GM21825 (cell line): ENCODE data around the gene DDX51.
"Not testable (repeated sequence)": the region's sequence is repeated elsewhere in the genome, so short reads cannot be mapped to it uniquely, and the experiment has no call there.

ENCODE experiments used
- ATAC-seq: cut with Tn5 transposase; IDR thresholded peaks from one replicate; pipeline ENCODE4 v1.9.1; 2021; ENCODE audit warnings: mild to moderate bottlenecking, moderate library complexity; ENCODE audit not compliant: unreplicated experiment

Gene DDX51

DNA sequence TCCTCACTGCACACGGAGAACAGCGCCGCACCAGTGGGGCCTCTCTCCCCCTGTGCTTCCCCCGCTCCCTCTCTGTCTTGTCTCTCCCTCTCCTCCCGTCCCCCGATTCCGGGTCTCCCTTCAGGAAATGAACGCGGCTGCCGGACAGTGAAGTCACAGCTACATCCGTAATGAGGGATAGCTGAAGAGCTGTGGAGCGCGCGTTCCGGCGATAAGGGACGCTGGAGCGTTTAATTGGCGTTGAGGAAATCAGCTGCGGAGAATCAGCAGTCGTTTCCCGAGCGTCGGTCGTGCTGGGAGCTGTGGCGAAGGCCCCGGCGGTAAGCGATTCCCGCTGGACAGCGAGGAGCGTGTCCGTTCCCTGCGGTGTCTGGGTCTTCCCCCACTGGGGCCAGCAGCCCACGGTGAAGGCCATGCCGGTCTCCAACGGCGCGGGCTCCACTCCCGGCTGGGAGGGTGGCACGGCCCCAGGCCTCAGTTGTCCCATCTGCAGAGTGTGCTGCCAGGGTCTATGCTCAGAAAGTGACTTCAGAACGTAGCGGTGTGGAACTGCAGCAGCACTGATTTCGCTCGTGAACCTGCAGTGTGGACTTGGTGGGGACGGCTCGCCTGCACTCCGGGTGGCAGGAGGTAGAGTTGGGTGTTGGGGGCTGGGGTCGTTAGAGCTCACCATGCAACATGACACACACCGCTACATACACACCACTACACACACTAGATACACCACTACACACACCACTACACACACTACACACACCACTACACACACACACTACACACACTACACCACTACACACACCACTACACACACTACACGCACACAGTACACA is 11.0 kb upstream of the DDX51 start:
- no peak for ATAC-seq

DNA sequence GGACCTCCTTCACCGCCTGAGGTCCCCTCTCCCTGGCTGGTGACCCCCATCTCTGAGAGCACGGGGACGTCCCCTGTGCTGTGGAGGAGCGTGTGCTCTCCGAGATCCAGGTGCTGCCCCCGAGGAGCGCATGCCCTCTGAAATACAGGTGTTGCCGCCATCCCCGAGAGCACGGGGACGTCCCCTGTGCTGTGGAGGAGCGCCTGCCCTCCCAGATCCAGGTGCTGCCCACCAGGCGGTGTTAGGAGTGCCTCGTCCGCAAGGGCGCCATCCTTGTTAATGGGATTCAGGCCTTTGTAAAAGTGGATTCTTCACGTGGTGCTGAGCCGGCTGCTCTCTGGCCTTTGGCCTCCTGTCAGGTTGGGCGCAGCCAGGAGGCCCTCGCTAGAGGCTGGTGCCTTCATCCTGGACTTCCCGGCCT is 10.2 kb upstream of the DDX51 start:
- no peak for ATAC-seq

GRCh38 chr12:132153501-132154340 is 9.6 kb upstream of the DDX51 start:
- peak; percentile 72 for ATAC-seq

DNA sequence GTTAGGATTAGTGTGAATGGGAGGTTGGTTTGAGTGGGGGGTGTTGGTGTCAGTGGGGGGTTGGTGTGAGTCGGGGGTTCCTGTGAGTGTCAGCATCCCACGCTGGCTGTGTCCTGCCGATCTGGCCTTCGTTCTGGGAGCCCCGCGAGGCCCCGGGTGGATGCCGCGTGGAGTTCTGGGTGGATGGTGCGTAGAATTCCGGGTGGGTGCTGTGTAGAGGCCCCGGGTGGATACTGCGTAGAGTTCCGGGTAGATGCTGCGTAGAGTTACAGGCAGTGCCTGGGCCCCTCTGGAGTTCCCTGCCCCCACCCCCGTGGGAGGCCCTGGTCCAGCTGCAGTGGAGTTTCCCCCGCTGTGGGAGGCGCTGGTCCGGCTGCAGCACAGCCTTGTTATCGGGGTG is 8.8 kb upstream of the DDX51 start:
- ATAC-seq: no peak

DNA sequence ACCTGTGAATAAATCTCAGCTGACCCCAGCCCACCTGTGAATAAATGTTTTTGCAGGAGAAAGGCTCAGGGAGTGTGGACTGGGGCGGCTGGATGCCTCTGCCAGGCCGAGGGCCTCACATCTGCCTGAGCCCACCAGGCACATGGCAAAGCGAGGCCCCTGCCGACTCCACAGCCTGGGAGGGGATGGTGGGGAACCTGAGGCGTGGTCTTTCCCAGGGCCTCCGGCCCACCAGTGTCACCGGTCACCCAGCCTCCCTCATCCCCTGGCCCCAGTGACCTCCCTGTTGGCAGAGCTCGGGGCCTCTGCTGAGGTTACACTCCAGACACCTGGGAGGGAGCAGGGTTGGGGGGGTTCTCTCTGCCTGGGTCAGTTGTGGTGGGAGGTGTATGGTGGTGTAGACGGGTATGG is 8.3 kb upstream of the DDX51 start:
- no peak for ATAC-seq

DNA sequence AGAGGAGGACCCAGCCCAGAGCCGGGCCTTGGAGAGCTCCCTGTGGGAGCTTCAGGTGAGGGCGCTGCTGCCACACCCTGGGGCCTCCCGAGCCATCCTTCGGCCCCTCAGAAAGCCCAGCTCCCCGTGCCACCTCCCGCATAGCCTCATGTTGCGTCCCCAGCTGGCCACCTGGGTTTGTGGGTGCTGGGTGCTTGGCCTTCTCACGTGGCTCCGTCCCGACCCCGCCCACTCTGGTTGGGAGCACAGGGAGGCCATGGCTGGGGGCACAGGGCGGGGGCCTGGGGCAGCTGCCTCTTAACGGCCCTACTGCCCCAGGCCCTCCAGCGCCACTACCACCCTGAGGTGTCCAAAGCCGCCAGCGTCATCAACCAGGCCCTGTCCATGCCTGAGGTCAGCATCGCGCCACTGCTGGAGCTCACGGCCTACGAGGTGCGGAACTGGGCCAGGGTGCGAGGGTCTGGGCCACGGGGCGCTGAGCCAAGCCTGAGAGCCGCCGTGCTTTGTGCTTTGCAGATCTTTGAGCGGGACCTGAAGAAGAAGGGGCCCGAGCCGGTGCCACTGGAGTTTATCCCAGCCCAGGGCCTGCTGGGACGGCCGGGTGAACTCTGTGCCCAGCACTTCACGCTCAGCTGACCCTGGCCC is 7.8 kb upstream of the DDX51 start:
- no peak for ATAC-seq

DNA sequence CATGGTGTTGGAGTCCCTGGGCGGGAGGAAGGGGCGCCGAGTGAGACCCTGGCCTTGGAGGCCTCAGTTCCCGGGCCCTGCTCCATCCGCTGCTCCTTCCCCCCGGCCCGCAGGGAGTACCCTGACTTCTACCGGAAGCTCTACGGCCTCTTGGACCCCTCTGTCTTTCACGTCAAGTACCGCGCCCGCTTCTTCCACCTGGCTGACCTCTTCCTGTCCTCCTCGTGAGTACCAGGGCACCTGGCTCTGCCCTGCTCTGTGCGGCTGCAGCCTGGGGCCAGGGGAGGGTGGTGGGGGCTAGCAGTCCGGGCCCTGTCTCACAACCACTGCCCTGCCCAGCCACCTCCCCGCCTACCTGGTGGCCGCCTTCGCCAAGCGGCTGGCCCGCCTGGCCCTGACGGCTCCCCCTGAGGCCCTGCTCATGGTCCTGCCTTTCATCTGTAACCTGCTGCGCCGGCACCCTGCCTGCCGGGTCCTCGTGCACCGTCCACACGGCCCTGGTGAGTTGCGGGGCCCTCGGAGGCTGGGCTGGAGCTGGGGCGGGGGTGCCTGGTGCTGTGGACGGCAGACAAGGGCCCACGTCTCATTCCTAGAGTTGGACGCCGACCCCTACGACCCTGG is 7.1 kb upstream of the DDX51 start:
- ATAC-seq: no peak

DNA sequence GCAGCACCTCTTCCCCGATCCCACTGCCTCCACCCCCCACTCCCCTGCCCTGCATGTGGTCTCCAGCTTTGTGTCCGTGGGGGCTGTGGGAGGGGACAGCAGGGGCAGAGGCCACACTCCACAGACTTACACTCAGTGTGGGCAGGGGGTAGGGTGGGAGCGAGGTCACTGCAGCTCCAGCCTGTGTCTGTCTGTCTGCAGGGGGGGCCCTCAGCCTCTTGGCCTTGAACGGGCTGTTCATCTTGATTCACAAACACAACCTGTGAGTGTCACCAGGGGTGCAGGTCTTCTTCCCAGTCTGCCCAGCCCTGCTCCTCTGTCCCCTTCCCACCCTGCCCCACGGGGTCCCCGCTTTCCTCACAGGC is 6.6 kb upstream of the DDX51 start:
- no peak for ATAC-seq

GRCh38 chr12:132149526-132149925 is 5.4 kb upstream of the DDX51 start:
- not testable (repeated sequence) for ATAC-seq

GRCh38 chr12:132148368-132149045 is 4.4 kb upstream of the DDX51 start:
- ATAC-seq: no peak

DNA sequence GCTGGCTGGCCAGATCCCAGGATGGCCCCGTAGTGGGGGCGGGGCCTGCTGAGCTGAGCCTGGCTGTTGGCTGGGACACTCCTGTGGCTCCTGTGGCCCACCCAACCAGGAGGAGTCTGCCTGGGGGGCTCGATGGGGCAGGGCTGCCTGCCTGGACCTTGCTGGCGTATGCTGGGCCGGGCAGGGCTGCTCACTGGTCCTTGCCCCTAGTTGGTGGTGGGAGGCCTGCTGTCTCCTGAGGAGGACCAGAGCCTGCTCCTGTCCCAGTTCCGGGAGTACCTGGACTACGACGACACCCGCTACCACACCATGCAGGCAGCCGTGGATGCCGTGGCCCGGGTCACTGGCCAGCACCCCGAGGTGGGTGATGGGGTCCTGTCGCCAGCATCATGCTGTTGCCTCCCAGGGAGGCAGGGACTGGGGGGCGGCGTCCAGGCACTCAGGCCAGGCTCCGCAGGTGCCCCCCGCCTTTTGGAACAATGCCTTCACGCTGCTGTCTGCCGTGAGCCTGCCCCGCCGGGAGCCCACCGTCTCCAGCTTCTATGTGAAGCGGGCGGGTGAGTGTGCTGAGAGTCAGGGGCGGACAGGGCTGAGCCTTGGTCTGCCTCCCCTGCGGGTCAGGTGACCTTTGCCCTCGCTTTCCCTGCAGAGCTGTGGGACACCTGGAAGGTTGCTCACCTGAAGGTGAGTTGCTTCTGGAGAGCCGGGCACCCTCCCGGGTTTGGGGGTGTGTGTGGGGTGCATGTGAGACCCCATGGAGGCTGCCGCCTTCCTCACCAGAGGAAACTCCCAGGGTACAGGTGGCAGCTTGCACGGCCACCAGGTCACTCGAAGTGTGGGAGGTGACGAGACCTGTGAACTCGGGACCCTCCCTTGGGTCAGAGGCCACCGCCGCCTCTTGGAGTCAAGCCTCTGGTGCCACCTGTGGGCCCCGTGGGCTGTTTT is 3.6 kb upstream of the DDX51 start:
- ATAC-seq: no peak

- no peak for ATAC-seq
These were observed 2.8 kb upstream of the DDX51 start for GRCh38 chr12:132146772-132147422.

- ATAC-seq: no peak
These were observed 2.0 kb upstream of the DDX51 start for GRCh38 chr12:132146098-132146497.

- ATAC-seq: no peak
These were observed 1.2 kb upstream of the DDX51 start for GRCh38 chr12:132145334-132145733.

DNA sequence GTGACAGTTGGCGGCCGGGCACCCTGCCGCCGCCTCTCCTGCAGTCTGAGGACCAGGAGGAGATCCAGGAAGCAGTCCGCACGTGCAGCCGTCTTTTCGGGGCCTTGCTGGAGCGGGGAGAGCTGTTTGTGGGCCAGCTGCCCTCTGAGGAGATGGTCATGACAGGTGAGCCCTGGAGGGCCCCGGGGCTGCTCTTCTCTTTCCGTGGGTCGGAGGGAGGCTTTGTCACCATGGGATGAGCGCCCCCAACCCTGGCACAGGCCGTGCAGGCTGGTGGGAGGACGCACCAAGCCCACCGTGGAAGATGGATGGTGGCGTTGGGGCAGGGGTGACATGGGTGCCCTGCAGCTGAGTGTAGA is 670 bp upstream of the DDX51 start:
- ATAC-seq: no peak

GRCh38 chr12:132143336-132144071 is 615 bp downstream of the DDX51 start:
- ATAC-seq: peak; percentile 29

DNA sequence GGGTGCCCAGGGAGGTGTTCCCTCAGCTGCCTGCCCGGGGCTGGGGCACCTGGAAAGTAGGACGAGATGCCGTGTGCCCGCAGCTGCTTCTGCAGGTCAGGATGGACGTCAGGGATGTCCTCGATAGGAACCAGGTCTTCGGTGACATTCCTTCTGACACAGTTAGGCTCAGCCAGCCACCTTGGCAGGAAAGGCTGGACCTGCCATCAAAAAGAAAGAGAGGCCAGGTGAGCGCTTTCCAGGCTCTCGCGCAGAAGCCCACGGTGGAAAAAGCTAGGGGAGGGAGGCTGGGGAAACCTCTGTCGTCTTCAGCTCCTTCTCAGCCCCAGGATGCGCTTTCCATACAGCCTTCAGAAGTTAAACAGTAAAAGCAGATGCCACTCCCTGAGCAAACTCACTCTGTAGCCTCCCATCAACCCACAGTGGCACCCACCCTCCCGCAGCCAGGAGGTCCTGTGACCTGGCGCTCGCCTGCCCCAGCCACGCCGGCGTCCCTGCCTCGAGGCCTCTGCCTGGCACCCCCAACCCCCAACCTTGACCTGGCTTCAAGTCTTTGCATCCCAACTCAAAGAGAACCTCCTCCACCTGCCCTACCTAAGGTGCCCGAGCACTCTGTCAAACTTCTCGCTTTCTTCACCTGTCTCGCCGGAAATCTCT is 1.3 kb downstream of the DDX51 start:
- no peak for ATAC-seq
